AG04449 (cell line): Measurements from ENCODE around the gene ACAP3.
A peak's percentile ranks its signal among the peaks of the same experiment; 100 is the strongest.

ENCODE experiments used
- CTCF ChIA-PET: fragments of 350-600 bp; formaldehyde crosslinking; extraction: SDS; loops from one replicate; lab custom pipeline; 2021; ENCODE audit warnings: antibody characterized with exemption; lab: Yijun Ruan, JAX
- POLR2A ChIA-PET: fragments of 400-600, 350-600 bp; formaldehyde crosslinking; extraction: SDS; loops from one replicate; lab custom pipeline; 2020; ENCODE audit warnings: antibody characterized with exemption, inconsistent platforms; lab: Yijun Ruan, JAX
- DNase-seq: peaks from one replicate; pipeline ENCODE4 v3.0.0-alpha.2; 2010; ENCODE audit warnings: low read depth, low spot score
- H3K4me3 ChIP-seq: 2 replicates; pipeline ENCODE4 v1.5.1; 2011; ENCODE audit warnings: low read depth, mild to moderate bottlenecking, control low read depth, low read length
- CTCF ChIP-seq: IDR thresholded peaks from one replicate; pipeline ENCODE4 v1.5.1; 2011; ENCODE audit warnings: mild to moderate bottlenecking, moderate library complexity, low read length, control low read depth, inconsistent platforms; ENCODE audit not compliant: insufficient read depth; ENCODE audit errors: missing control alignments

Gene ACAP3

GRCh38 chr1:1310476-1311053 lies 2.8 kb upstream of the ACAP3 start:
- TF ChIP-seq CTCF: no peak

GRCh38 chr1:1310109-1310385 lies 2.3 kb upstream of the ACAP3 start:
- CTCF ChIA-PET: interaction anchor here (0.6 to 1.5 kb wide), 4 partner anchors 9 to 188 kb away, joined by 3 to 6 read pairs (median 3); partner anchors contain the start of gene AURKAIP1
- no peak for TF ChIP-seq CTCF
- POLR2A ChIA-PET: interaction anchor here (0.7 to 1.1 kb wide), 2 partner anchors 16 to 65 kb away, joined by 3 read pairs; partner anchors contain the start of gene AURKAIP1
- DNase-seq: no peak
- H3K4me3 ChIP-seq: peak overlapping the region; percentile 69

More at GRCh38 chr1:1310476-1311053, 2.8 kb upstream of the ACAP3 start:
- H3K4me3 ChIP-seq: no peak overlapping the region
- ChIA-PET POLR2A (interaction anchor here (0.7 to 1.2 kb wide), 2 partner anchors 10 to 16 kb away, joined by 3 read pairs; no protein-coding TSS in a partner anchor), CTCF (interaction anchor here (0.7 to 1.5 kb wide), 4 partner anchors 8 to 189 kb away, joined by 3 to 6 read pairs (median 3); partner anchors contain the start of gene AURKAIP1)
- no peak for DNase-seq

DNA sequence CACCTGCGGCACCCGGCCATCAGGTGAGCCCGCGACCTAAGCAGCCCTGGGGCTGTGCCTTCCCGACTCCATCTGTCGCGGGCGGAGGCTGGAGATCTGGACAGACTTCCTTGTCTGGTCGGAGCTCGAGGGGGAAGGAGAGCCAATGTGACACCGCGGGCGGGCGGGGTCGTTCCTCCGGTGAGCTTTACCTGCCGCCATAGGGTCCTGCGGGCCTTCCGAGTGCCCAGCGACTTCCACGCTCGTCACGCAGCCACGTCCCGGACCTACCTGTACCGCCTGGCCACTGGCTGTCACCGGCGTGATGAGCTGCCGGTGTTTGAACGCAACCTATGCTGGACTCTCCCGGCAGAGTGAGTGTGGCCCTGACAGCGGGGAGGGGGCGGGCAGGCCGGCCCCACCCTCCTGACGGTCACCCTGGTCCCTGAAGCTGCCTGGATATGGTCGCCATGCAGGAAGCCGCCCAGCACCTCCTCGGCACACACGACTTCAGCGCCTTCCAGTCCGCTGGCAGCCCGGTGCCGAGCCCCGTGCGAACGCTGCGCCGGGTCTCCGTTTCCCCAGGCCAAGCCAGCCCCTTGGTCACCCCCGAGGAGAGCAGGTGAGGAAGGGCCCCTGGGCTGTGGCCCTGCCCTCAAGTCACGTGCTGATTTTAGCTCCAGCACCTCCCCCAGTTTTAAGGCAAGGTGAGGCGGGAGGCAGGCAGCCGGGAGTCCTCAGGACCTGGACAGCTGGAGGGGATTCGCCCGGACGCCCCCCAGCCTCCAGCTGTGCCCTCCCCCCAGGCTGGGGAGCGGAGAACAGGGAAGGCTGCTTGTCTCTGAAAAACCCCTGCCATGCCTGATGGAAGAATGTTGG lies 1.8 kb upstream of the ACAP3 start:
- no peak for TF ChIP-seq CTCF
- H3K4me3 ChIP-seq: peak overlapping the region; percentile 69
- ChIA-PET POLR2A (interaction anchor here (0.7 to 1.1 kb wide), 3 partner anchors 9 to 66 kb away, joined by 3 to 4 read pairs (median 3); partner anchors contain the start of gene AURKAIP1), CTCF (interaction anchor here (0.6 to 1.5 kb wide), 8 partner anchors 9 to 187 kb away, joined by 3 to 6 read pairs (median 3); partner anchors contain the start of gene AURKAIP1)
- no peak for DNase-seq

DNA sequence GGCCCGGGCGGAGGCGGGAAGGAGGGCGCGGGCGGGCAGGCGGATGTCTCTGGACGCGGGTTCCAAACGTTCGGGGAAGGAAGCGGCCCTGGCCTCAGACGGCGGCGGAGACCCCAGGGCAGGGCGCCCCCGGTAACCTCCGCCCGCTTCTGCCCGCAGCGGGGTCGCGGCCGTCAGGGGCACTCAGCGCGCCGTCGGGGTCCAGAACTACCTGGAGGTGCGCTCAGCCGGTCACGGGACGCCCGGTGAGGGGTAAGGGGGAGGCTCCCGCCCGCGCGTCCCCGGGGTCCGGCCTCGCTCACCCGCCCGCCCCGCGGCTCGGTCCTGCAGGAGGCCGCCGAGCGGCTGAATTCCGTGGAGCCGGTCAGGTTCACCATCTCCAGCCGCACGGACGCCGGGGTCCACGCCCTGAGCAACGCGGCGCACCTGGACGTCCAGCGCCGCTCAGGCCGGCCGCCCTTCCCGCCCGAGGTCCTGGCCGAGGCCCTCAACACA lies 1.1 kb upstream of the ACAP3 start:
- H3K4me3 ChIP-seq: peak overlapping the region; percentile 69
- DNase-seq: no peak
- CTCF ChIA-PET: interaction anchor here (0.6 to 1.5 kb wide), 5 partner anchors 10 to 187 kb away, joined by 3 to 6 read pairs (median 3); no protein-coding TSS in a partner anchor
- TF ChIP-seq CTCF: no peak
- POLR2A ChIA-PET: interaction anchor here (0.7 to 1.0 kb wide), 2 partner anchors 10 to 24 kb away, joined by 3 to 4 read pairs; no protein-coding TSS in a partner anchor

GRCh38 chr1:1307261-1307922 lies 338 bp downstream of the ACAP3 start:
- TF ChIP-seq CTCF: no peak
- no peak for DNase-seq
- ChIA-PET POLR2A (no interaction called here), CTCF (interaction anchor here (0.9 kb wide), 1 partner anchor 185 kb away, joined by 3 read pairs; no protein-coding TSS in a partner anchor)
- peak overlapping the region; percentile 68 for H3K4me3 ChIP-seq
